MCF 10A (cell line): ENCODE data around the gene MAGEA1. TPM values are rescaled to one million over a fixed set of nuclear protein-coding genes. Genes with fewer than 3 reads are reported as not detected.

Experiments
- BruUV-seq: library from RNA; stranded (reverse); fragments of 400-500 nt; replicated peaks from 2 replicates; lab custom pipeline; 2021; lab: Mats Ljungman, UMichigan
- CTCF ChIA-PET: fragments of 300-600 bp; sonication (Branson Sonifier 250); formaldehyde crosslinking; extraction: SDS; loops from one replicate; lab custom pipeline; 2021; ENCODE audit warnings: antibody characterized with exemption, inconsistent platforms; lab: Yijun Ruan, JAX
- POLR2A ChIA-PET: fragments of 300-600, 350-650 bp; sonication (Branson Sonifier 250); formaldehyde crosslinking; extraction: SDS; loops from one replicate; lab custom pipeline; 2020; ENCODE audit warnings: antibody characterized with exemption, inconsistent platforms; lab: Yijun Ruan, JAX
- DNase-seq: peaks from one replicate; pipeline ENCODE4 v3.0.0-alpha.2; 2018; ENCODE audit not compliant: unreplicated experiment
- H3K27ac Mint-ChIP-seq: one replicate; pipeline ENCODE4 v1.8.0; 2022; ENCODE audit warnings: mild to moderate bottlenecking, low read depth, mixed read lengths; ENCODE audit not compliant: unreplicated experiment
- H3K27me3 Mint-ChIP-seq: one replicate; pipeline ENCODE4 v1.8.0; 2022; ENCODE audit warnings: mixed read lengths; ENCODE audit not compliant: insufficient read depth, unreplicated experiment
- H3K36me3 Mint-ChIP-seq: one replicate; pipeline ENCODE4 v1.8.0; 2022; ENCODE audit warnings: mild to moderate bottlenecking, moderate library complexity, mixed read lengths; ENCODE audit not compliant: insufficient read depth, unreplicated experiment
- H3K4me1 Mint-ChIP-seq: one replicate; pipeline ENCODE4 v1.8.0; 2022; ENCODE audit warnings: mixed read lengths; ENCODE audit not compliant: insufficient read depth, unreplicated experiment
- H3K4me3 Mint-ChIP-seq: one replicate; pipeline ENCODE4 v1.8.0; 2022; ENCODE audit warnings: mild to moderate bottlenecking, moderate library complexity, mixed read lengths; ENCODE audit not compliant: unreplicated experiment
- H3K9me3 Mint-ChIP-seq: one replicate; pipeline ENCODE4 v1.8.0; 2022; ENCODE audit warnings: mixed read lengths; ENCODE audit not compliant: unreplicated experiment
- CTCF ChIP-seq: fragments of 200-600 bp; IDR thresholded peaks from one replicate; pipeline ENCODE4 v1.8.0; 2022; ENCODE audit warnings: antibody characterized with exemption, mild to moderate bottlenecking; ENCODE audit not compliant: unreplicated experiment
- intact Hi-C: fragments of 100-400 bp; cut with micrococcal nuclease; formaldehyde crosslinking; loops from 2 replicates; pipeline ENCODE4 v1.14.1; 2022
- total RNA-seq: library from RNA; stranded (reverse); gene quantifications from 2 replicates; pipeline ENCODE4 v1.2.3, GENCODE V29; 2022

The MAGEA1 gene
- total RNA-seq, 1 experiment from 2014 or later, result not detected

GRCh38 chrX:153225438-153226098 is 46.5 kb downstream of the MAGEA1 start:
- Mint-ChIP-seq H3K4me1 (peaks cover 8% of the 10 kb centered on the region), H3K27me3 (peaks cover 18% of the 10 kb centered on the region), H3K27ac (no peak overlapping the region), H3K4me3 (no peak overlapping the region), H3K36me3 (no peaks in the 10 kb centered on the region), H3K9me3 (peaks cover 8% of the 10 kb centered on the region)
- ChIA-PET CTCF (interaction anchor here (0.6 kb wide), 1 partner anchor 737 kb away, joined by 4 read pairs; no protein-coding TSS in a partner anchor), POLR2A (interaction anchor here (0.6 kb wide), 1 partner anchor 101 kb away, joined by 3 read pairs; no protein-coding TSS in a partner anchor)
- BruUV-seq, result no TSS peak
- DNase-seq, result no peak
- intact Hi-C loops, result no loop called here
- TF ChIP-seq CTCF, result no peak

- TF ChIP-seq CTCF, result no peak
- Mint-ChIP-seq H3K36me3 (no peaks in the 10 kb centered on the region), H3K4me1 (peaks cover 8% of the 10 kb centered on the region), H3K27ac (no peak overlapping the region), H3K9me3 (peaks cover 8% of the 10 kb centered on the region), H3K4me3 (no peak overlapping the region), H3K27me3 (peaks cover 25% of the 10 kb centered on the region)
- BruUV-seq, result no TSS peak
- POLR2A ChIA-PET, result interaction anchor here (0.6 kb wide), 1 partner anchor 100 kb away, joined by 3 read pairs; no protein-coding TSS in a partner anchor
- intact Hi-C loops, result no loop called here
- CTCF ChIA-PET, result interaction anchor here (0.6 kb wide), 1 partner anchor 736 kb away, joined by 4 read pairs; no protein-coding TSS in a partner anchor
- DNase-seq, result peak; percentile 76
These were observed 47.5 kb downstream of the MAGEA1 start for GRCh38 chrX:153226344-153227185.

Other genes starting within 250 kb of the MAGEA1 start
- gene PNMA5, start 185.2 kb upstream of the MAGEA1 start, total RNA-seq, result not detected in 2 replicates
- not detected in 2 replicates for gene PNMA3, start 122.8 kb upstream of the MAGEA1 start, total RNA-seq
- gene PNMA6A, start 106.8 kb upstream of the MAGEA1 start, total RNA-seq, result not detected in 2 replicates
- gene PNMA6F, start 142.5 kb downstream of the MAGEA1 start, total RNA-seq, result not detected in 2 replicates
- 9.8 and 10.7 TPM in 2 replicates for gene ZNF275, start 154.9 kb downstream of the MAGEA1 start, total RNA-seq
- gene PNMA6E, start 222.1 kb downstream of the MAGEA1 start, total RNA-seq, result not detected in 2 replicates
- gene ZFP92, start 232.2 kb downstream of the MAGEA1 start, total RNA-seq, result not detected in 2 replicates